Measurements from ENCODE around the gene TUSC2.
"Not testable (repeated sequence)": the region's sequence is repeated elsewhere in the genome, so short reads cannot be mapped to it uniquely, and the experiment has no call there.

Gene TUSC2

DNA sequence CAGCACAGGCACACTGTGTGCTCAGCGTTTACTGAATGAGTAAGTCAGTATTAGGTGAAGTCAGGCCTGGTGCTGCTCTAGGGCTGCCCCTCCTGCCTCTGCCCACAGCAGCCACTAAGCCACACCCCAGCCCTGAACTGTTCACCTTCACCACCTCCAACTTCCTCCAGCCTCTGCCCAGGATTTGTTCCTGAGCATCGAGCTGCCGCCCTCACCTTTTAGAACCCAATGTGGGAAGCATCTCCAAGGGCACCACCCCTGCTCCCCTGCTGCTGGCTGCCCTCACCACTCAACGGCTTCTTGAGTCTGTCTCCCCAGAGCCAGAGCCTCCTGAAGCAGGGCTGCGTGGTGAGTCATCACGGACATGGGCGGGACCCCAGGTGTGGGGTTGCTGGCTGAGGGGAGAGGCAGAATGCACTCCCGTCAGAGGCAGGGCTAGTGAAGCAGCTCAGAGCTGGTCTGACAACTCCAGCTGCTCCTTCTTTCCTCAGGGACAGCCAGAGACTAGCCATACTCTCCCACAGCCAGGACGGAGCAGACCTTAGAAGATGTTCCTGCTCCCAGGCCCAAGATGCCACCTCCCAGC, 11.3 kb downstream of the TUSC2 start:
- DNase-seq = no peak

DNA sequence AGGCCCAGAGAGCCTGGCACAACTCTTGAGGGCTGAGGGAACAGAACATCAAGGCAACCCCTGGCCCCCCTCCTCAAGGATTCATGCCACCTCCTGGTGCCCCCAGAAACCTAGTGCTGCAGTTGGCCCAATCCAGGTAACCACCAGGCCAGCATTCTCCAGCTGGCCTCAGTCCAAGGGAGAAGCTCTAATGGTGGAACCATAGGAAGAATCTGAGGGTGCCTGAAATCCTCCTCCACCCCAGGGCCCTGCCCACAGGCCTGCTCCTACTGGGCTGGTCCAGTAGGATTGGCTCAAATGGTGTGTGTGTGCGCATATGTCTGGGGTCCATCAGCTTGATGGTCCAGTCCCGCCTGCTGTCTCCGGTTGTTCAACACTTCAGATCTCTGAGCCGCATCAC, 13.2 kb downstream of the TUSC2 start:
- no peak for DNase-seq

DNA sequence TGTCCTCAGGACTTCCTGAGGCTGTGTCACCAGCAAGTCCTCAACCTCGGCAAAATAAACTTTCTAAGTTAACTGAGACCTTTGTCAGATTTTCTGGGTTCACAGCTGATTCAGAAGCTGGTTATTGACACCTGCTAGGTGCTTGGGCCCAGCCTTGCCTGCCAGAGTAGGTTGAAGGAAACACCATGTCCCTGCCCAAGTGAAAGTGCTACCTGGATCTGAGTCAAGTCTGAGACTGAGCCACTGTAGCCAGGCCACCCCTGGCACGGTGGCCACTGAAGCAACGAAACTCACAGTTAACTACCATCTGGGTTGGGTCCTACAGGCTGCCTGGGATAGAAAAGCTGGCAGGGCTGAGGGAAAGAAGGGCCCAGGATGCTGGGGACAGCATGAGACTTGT, 13.7 kb downstream of the TUSC2 start:
- no peak for DNase-seq

DNA sequence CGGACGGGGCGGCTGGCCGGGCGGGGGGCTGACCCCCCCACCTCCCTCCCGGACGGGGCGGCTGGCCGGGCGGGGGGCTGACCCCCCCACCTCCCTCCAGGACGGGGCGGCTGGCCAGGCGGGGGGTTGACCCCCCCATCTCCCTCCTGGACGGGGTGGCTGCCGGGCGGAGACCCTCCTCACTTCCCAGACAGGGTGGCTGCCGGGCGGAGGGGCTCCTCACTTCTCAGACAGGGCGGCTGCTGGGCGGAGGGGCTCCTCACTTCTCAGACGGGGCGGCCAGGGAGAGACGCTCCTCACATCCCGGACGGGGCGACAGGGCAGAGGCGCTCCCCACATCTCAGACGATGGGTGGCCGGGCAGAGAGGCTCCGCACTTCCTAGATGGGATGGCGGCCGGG, 16.0 kb downstream of the TUSC2 start:
- DNase-seq = not testable (repeated sequence)

DNA sequence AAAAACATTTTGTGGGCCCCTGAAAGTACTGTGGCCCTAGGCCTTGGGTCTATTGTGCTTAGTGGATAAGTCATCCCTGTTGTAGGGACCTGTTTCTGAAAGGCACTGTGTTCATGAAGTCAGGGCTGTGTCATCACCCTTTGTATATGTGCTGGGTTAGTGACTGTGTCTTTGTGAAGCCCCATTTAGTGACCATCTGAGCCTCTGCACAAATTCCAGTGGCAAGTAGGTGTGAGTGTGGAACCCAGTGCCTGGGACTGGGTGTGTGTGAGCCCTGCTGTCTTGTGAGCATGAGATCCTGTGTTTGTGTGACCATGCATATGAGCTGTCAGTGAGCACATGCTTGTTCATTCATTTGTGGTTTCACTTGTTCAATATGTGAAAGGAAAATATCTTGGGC, 23.4 kb downstream of the TUSC2 start:
- DNase-seq = no peak

DNA sequence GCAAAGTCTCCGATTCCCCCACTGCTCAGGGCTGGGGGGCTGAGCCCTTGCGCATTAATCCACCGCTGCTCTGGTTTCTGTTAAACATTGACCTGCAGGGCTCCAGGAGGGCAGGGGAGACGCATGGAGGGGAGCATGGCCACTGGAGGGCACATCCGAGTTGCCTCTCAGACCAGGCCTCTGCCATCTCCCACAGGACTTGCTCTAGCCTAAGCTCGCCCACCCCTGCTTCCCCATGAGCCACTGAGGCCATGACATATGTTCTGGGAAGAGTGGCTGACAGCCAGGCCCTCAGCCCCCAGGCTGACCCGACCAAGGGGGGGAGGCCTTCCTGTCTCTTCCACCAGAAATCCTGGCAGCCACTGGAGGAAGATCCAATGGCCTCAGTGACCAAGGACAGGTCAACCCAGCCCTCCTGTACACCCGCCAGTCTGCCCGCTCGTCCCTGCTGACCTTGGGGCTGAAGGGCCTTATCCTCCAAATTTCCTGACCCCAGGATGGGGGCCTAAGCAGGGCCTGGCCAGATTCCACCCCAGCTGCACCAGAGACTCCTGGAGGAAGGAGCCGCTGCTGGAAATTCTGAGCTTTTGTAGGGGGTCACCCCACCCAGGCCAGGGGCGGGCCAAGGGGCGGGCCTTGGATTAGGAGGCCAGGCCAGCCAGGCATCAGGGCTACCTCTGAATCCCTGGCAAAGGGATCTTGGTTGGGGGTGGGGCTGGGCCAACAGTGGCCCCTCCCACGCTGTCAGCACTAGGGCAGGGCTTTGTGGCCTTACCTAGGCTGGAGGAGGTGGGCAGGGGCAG, 24.8 kb downstream of the TUSC2 start, which contains the start of gene HYAL1:
HYAL1 (minus strand) TSS at position 562 of the 803 bp plus-strand sequence. CDS start 618 bp downstream, outside the sequence.
- DNase-seq = no peak

DNA sequence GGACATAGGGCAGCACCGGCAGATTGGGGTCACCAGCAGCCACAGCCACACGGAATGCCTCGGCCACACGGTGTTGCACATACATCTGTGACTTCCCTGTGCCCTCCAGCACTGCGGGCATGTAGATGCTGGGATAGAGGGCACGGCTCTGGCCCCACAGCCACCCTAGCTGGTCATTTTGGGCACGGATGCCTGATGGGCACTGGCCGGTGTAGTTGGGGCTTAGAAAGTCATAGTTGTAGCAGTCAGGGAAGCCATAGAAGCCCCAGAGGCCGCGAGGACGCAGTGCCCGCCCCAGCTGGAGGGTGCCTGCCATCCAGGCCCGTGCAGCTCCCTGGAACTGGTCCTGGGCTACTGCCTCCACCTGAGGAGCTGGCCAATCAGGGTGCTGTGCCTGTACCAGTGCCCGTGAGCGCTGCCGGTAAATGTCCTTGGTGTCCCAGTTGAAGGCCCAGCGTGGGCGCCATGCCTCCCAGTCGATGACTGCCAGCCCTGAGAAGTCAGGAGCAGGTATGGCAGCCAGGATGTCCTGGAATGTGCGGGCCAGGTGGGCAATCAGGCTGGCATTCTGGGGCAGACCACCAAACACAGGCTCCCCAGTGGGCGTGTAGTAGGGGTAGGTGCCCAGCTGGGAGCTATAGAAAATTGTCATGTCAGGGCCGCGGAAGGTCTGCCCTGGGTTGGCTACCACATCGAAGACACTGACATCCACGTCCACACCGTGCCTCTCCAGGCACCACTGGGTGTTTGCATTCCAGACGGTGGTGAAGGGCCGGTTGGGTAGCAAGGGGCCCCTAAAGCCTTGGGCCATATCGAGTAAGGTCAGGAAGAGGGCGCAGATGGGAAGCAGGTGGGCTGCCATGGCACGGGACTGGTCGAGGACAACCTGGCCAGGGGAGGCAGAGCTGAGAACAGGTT, 25.7 kb downstream of the TUSC2 start:
- DNase-seq = no peak

DNA sequence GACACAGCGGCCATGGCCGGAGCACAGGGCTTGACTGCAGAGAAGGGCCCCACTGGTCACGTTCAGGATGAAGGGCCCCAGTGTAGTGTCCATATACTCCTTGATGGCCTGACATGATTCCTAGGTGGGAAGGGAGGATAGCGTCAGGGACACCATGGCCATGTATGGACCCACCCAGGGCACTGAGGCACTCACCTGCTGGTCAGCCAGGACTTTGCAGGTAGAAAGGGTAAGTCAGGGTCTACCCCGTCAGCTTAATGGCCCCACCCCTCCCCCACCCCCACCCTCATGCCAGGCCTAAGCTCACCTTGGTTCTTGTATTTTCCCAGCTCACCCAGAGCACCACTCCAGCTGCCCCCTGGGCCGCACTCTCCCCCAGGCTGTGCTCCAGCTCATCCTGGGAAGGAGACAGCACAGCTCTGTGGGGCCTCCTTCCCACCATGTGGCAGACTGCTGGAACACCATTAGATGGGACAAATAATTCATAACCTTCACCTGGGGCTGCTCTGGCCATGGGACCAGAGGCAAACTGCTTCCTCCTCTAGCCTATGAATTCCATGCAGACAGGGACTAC, 27.3 kb downstream of the TUSC2 start:
- no peak for DNase-seq

DNA sequence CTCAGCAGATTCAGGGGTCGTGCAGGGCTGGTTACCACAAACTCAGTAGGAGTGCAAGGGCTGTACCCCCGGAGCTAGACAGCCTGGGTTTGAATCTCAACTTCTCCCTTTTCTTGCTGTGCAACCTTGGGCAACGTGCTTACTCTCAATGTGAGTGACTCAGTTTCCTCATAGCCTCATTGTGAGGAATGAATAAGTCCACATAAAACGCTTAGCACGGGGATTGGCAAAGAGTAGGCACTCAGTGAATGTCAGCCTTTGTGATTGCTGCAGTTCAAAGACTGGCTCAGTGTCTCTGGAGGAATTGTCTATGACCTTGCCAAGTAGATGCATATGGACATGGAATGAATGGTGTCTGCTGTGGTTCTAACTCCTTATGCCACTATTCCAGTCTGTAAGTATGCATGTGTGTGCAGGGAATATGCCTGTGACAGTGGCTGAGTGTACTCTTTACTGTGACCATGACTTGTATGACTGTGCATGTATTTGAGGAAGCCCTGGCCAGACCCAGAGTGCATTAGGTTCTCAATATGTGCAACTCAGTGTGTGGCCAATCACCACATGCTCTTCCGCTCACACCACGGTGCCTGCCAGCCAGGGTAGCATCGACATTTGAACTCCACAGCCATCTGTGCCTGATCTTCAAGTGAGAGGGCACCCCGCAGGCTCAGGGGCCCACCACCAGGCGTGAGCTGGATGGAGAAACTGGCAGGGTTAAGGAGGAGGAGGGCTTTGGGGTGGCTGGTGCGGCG, 27.9 kb downstream of the TUSC2 start:
- DNase-seq = no peak

DNA sequence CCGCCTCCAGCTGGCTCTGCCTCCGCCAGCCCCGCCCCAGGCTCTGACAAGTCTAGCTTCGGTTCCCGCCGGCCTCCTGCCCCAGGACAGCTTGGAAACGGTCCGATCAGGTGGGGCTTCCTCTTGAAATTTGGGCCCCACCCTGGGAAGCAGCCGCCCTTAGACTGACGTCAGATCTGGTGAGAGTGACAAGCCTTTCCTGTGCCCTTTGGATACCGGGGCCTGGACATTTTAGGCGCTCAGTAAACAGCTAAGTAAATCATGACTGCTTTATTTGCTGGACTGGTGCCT, 28.4 kb downstream of the TUSC2 start:
- DNase-seq = no peak

DNA sequence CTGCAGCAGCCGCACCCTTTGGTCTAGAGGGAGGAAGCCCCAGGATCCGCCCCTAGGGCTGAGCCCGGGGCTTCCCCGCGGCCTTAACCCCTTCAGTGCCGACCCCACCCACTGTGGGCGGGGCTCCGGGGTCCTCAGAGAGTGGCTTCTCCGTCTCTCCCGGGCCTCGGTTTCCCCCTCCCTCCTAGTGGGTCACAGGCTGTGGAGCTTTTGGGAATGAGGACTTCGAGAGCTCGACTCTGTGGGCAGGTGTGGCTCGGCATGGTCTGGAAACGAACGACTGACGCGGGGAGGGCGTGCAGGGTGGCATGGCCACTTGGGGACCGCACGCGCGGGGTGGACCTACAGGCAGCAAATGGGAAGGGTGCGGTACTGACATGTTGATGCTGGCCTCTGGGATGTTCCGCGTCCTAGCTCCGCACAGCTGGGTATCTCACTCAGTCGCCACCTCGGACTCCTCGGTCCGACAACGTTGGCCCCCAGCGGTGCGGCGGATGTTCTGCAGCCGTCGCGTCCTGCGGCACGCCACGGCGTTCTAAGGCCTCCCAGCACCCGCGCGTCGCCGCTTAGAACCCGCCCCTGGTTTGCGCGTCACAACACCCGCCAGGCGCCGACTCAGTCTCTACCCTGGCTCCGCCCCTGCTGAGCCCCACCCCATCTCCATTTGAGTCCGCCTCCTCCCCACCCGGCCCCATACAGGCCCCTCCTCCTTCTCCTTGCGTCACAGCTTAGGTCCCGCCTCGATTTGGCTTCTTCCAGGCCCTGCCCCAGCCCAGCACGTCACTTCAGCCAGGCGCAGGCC, 29.0 kb downstream of the TUSC2 start, which contains the start of the genes HYAL3 and NAA80:
HYAL3 (minus strand) TSS at position 570 of the 802 bp plus-strand sequence. CDS start 3,803 bp downstream, outside the sequence.
NAA80 (minus strand) TSS at position 570 of the 802 bp plus-strand sequence. CDS start 1,942 bp downstream, outside the sequence.
- DNase-seq = peak; percentile 92

DNA sequence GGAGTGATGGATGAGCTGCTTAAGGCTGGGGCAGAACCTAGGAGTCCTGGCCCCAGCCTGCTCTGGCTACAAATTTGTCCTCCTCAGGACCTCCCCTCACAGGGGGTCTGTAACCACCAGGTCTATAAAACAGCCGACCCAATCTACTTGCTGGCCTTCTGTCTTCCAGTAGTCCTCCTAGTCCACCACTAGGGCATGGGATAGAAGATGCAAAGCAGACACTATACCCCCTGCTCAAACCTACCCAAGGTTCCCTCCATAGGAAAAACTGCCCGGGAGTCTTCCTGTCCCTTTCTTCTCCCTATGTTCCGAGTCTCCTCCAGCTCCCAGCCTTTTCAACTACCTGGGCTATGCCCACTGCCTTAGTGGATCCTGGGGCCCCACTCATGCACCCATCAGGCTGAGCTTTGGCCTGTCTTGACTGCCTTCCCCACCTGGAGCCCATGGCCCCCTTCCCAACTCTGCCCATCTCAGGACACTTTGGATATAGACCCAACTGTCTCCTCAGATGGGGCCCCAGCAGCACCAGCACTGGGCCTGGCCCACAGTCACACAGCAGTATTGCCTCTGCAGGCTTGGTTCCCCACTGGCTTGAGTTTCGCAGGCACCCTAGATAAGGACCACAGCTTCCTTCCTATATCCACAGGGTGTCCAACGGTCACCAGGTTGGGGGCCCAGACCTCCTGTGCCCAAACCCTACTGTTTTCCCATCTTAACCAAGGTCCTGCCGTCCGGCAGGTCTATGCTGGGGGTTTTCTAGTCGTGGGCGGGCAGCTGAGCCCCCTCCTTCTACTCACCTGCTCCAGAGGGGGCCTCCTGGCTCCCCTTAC, 29.9 kb downstream of the TUSC2 start:
- no peak for DNase-seq

DNA sequence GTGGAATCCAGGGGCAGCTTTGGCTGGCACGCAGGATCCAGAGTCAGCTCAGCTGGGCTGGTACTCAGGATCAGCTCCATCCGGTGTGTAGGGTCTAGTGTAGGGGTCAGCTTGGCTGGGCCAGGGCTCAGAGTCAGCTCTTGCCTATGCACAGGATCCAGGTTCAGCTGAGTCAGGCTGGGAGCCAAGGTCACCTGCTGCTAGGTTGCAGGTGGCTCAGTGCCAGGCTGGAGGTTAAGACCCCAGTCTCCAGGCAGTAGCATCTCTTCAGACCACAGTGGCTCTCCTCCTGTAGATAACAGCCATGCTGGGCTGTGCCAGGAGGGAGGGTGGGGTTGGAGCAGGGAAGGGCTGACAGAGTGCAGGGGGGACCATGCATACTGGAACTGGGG, 30.6 kb downstream of the TUSC2 start:
- DNase-seq = no peak

DNA sequence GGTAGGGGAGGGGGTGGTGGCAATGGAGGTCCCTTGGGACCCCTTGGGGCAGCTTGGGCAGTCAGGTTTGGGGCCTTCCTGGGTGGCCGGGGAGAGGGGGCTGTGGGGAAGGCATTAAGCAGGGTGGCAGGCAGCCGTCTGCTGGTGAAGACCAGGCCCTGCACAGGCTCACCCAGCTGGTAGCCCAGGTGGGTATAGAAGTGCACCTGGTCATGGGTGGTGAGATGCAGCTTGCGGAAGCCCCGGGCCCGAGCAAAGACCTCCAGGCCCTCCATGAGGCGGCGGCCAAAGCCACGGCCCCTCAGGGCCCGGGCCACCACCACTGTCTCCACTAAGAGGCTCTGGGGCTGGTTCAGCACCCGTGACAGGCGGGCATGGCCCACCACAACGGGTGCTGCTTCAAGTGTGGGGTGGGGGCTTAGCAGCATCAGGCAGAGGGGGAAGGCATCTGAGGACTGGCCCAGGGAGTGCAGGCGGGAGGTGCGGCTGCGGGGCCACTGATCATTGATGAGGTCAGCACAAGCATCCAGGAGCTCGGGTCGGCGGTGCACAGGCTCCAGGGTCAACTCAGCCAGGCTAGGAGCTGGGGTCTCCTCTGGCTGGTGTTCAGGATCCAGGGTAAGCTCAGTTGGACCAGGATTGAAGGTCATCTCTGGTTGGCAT, 31.2 kb downstream of the TUSC2 start:
- DNase-seq = no peak

DNA sequence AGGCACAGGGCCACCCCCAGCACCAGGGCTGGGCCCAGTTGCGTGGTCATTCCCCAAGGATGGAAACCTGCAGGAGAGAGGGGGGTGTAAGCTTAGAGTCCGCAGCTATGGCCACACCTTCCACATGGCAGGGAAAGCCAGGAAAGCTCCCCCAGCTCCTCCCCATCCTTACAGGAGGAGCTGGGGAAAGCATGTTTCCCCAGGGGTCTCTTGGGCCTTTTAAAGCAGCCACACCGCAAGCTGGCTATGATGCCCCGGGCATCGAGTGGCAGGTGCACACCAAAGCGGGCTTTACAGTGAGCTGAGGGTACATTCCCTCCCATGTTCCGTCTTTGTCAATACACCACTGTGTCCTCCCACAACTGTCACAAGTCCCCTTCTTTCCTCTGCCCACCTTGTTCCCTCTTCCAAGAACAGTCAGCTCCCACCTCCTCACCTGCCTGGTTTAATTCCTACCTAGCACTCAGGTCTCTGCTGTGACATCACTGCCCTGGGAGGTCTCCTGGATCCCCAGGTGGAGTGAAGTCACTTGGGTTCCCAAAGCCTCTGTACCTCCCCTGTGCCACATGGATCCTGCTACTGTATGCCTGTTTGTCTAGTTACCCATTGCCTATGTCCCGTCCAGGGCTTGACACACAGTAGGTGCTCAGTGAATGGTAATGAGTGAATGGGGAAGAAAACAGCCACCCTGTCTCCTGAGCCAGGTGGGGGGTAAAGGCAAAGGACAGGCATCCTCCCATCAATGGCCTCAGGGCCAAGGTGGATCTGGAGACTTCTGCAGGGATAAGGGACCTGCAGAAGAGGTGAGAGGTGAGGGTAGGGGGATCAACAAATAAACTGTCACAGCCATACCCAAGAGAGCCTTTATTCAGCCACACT, 32.2 kb downstream of the TUSC2 start:
- DNase-seq = no peak

DNA sequence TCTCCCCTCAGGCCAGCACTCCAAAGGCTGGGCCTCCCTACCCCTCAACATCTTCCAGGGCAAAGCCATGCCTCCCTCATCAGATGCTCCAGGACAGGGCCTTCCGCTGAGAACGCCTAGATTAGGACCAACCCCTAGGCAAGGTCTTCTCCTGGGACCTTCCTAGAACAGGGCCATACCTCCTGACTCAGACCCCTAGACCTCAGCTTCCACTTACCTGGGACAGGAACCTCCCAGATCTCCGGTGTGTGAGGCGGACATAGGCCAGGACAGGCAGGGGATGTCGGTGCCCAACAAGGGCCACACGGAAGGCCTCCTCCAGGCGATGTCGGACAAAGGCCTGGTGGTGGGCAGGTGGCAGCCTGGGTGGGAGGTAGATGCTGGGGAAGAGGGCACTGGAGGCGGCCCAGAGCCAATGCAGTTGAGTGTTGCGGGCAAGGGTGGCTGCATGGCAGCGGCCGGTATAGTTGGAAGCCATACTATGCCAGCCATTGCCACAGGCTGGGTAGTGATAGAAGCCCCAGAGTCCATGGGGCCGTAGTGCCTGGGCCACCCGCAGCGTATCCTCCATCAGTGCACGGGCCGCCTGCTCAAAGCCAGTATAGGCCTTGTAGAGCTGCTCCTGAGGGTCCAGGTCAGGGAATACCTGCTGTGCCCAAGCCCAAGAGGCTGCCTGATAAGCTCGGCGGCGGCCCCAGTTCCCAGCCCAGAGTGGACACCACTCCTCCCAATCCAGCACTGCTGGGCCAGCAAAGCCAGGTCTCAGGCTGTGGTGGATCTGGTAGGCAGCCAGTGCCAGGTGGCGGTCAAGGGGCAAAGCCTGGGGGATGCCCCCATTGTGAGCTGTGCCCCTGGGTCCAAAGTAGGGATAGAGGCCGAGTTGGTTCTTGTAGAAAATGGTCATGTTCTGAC, 33.3 kb downstream of the TUSC2 start:
- DNase-seq = no peak

DNA sequence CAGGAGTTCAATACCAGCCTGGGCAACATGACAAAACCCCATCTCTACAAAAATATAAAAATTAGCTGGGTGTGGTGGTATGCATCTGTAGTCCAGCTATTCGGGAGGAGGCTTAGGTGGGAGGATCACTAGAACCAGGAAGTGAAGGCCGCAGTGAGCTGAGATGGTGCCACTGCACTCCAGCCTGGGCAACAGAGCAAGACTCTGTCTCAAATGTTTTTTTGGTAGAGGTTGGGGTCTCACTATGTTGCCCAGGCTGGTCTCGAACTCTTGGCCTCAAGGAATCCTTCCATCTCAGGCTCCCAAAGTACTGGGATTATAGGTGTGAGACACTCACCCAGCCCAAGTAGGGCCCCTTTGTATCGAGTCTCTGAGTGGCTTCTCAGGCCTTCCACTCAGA, 33.9 kb downstream of the TUSC2 start:
- DNase-seq = no peak

All from NCI-H2029 (cell line).